HepG2 (cell line): ENCODE measurements around the gene IL22.

ENCODE experiments used
- ARHGAP35 ChIP-seq: sonication (generic); formaldehyde crosslinking; IDR thresholded peaks from 2 replicates; pipeline ENCODE4 v1.9.0; 2022; ENCODE audit warnings: mild to moderate bottlenecking, inconsistent platforms, moderate library complexity, missing genetic modification reagents, borderline replicate concordance
- KLF16 ChIP-seq, 2 experiments: sonication (generic) in 1 of 2; formaldehyde crosslinking in 1 of 2; IDR thresholded peaks; 2 replicates each; pipeline versions ENCODE4 v1.6.1 to v1.8.0; 2016 to 2023; ENCODE audit warnings: missing genetic modification reagents in 2 of 2, missing compliant biosample characterization in 1 of 2
- PHF20 ChIP-seq: sonication (generic); formaldehyde crosslinking; IDR thresholded peaks from 2 replicates; pipeline ENCODE4 v1.5.0; 2020; ENCODE audit warnings: mild to moderate bottlenecking, missing genetic modification reagents
- PHF8 ChIP-seq: sonication (generic); formaldehyde crosslinking; IDR thresholded peaks from 2 replicates; pipeline ENCODE4 v1.5.0; 2020; ENCODE audit warnings: missing genetic modification reagents
- POLR2AphosphoS5 ChIP-seq: IDR thresholded peaks from 2 replicates; pipeline ENCODE4 v1.6.1; 2012; ENCODE audit warnings: low read depth, low read length
- RARG ChIP-seq: sonication (generic); formaldehyde crosslinking; IDR thresholded peaks from 2 replicates; pipeline ENCODE4 v1.4.0; 2020; ENCODE audit warnings: low read depth, mild to moderate bottlenecking, missing genetic modification reagents
- REPIN1 ChIP-seq: sonication (generic); formaldehyde crosslinking; IDR thresholded peaks from 2 replicates; pipeline ENCODE4 v1.8.0; 2022; ENCODE audit warnings: missing genetic modification reagents, low read depth, mild to moderate bottlenecking, borderline replicate concordance
- TBP ChIP-seq: sonication (generic); formaldehyde crosslinking; IDR thresholded peaks from 2 replicates; pipeline ENCODE4 v1.5.0; 2020; ENCODE audit warnings: missing genetic modification reagents
- TCF12 ChIP-seq, 2 experiments: fragments of 450-650 bp in 1 of 2; sonication (generic) in 1 of 2; formaldehyde crosslinking in 1 of 2; IDR thresholded peaks; 2 replicates each; pipeline versions ENCODE4 v1.6.1 to v1.8.0; 2017 to 2022; ENCODE audit warnings: antibody characterized with exemption in 1 of 2, mild to moderate bottlenecking in 1 of 2, missing genetic modification reagents in 1 of 2, moderate library complexity in 1 of 2
- TCF7L2 ChIP-seq: IDR thresholded peaks from 2 replicates; pipeline ENCODE4 v1.6.1; 2011; ENCODE audit warnings: mild to moderate bottlenecking, low read depth, low read length, moderate library complexity
- ZNF572 ChIP-seq: sonication (generic); formaldehyde crosslinking; IDR thresholded peaks from 2 replicates; pipeline ENCODE4 v1.5.1; 2020; ENCODE audit warnings: mild to moderate bottlenecking, missing genetic modification reagents
- TF ChIP-seq, protein P1 (sequence below): sonication (generic); formaldehyde crosslinking; IDR thresholded peaks from 2 replicates; pipeline ENCODE4 v1.4.0; 2020; ENCODE audit warnings: mild to moderate bottlenecking, missing genetic modification reagents
- TF ChIP-seq, protein P2 (sequence below): sonication (generic); formaldehyde crosslinking; IDR thresholded peaks from 2 replicates; pipeline ENCODE4 v1.5.0; 2020; ENCODE audit warnings: mild to moderate bottlenecking, missing genetic modification reagents, moderate library complexity
- TF ChIP-seq, protein P3 (sequence below): sonication (generic); formaldehyde crosslinking; IDR thresholded peaks from 2 replicates; pipeline ENCODE4 v1.4.0; 2020; ENCODE audit warnings: low read depth, missing genetic modification reagents

DNA sequence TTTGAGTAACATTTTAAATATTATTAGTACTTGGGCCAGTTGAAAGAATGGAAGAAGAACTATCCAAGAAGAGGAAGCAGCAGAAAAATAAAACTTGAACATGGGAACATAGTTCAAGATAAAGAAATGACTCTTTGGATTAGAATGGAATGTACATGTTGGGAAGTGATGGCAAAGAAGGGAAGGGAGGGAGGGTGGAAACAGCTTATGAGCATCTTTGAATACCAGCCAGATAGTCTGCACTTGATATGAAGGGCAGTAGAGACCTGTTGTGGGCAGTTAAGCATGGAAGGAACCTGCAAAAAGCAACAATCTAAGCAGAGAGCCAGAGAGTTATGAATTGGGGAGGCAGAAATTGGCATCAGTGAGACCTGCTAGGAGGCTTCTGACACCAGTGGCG is 10.0 kb upstream of the IL22 start:
- TF ChIP-seq RARG (no peak), PHF8 (CRISPR knock-in tag) (no peak), POLR2AphosphoS5 (no peak), TCF12 (IDR thresholded peaks at IDR 0.05) (no peak), TCF12 (CRISPR knock-in tag; IDR thresholded peaks at IDR 0.05) (no peak), REPIN1 (CRISPR knock-in tag) (no peak), TCF7L2 (no peak), ARHGAP35 (CRISPR knock-in tag) (no peak), PHF20 (CRISPR knock-in tag) (no peak), ZNF572 (CRISPR knock-in tag) (no peak), KLF16 (CRISPR knock-in tag; IDR thresholded peaks at IDR 0.05) (no peak), TBP (CRISPR knock-in tag) (no peak)
- TF ChIP-seq, protein P1, sequence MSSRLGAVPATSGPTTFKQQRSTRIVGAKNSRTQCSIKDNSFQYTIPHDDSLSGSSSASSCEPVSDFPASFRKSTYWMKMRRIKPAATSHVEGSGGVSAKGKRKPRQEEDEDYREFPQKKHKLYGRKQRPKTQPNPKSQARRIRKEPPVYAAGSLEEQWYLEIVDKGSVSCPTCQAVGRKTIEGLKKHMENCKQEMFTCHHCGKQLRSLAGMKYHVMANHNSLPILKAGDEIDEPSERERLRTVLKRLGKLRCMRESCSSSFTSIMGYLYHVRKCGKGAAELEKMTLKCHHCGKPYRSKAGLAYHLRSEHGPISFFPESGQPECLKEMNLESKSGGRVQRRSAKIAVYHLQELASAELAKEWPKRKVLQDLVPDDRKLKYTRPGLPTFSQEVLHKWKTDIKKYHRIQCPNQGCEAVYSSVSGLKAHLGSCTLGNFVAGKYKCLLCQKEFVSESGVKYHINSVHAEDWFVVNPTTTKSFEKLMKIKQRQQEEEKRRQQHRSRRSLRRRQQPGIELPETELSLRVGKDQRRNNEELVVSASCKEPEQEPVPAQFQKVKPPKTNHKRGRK (CRISPR knock-in tag) = no peak
- TF ChIP-seq, protein P2, sequence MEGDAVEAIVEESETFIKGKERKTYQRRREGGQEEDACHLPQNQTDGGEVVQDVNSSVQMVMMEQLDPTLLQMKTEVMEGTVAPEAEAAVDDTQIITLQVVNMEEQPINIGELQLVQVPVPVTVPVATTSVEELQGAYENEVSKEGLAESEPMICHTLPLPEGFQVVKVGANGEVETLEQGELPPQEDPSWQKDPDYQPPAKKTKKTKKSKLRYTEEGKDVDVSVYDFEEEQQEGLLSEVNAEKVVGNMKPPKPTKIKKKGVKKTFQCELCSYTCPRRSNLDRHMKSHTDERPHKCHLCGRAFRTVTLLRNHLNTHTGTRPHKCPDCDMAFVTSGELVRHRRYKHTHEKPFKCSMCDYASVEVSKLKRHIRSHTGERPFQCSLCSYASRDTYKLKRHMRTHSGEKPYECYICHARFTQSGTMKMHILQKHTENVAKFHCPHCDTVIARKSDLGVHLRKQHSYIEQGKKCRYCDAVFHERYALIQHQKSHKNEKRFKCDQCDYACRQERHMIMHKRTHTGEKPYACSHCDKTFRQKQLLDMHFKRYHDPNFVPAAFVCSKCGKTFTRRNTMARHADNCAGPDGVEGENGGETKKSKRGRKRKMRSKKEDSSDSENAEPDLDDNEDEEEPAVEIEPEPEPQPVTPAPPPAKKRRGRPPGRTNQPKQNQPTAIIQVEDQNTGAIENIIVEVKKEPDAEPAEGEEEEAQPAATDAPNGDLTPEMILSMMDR = no peak
- TF ChIP-seq, protein P3, sequence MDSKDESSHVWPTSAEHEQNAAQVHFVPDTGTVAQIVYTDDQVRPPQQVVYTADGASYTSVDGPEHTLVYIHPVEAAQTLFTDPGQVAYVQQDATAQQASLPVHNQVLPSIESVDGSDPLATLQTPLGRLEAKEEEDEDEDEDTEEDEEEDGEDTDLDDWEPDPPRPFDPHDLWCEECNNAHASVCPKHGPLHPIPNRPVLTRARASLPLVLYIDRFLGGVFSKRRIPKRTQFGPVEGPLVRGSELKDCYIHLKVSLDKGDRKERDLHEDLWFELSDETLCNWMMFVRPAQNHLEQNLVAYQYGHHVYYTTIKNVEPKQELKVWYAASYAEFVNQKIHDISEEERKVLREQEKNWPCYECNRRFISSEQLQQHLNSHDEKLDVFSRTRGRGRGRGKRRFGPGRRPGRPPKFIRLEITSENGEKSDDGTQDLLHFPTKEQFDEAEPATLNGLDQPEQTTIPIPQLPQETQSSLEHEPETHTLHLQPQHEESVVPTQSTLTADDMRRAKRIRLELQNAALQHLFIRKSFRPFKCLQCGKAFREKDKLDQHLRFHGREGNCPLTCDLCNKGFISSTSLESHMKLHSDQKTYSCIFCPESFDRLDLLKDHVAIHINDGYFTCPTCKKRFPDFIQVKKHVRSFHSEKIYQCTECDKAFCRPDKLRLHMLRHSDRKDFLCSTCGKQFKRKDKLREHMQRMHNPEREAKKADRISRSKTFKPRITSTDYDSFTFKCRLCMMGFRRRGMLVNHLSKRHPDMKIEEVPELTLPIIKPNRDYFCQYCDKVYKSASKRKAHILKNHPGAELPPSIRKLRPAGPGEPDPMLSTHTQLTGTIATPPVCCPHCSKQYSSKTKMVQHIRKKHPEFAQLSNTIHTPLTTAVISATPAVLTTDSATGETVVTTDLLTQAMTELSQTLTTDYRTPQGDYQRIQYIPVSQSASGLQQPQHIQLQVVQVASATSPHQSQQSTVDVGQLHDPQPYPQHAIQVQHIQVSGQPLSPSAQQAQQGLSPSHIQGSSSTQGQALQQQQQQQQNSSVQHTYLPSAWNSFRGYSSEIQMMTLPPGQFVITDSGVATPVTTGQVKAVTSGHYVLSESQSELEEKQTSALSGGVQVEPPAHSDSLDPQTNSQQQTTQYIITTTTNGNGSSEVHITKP (CRISPR knock-in tag) = no peak
